Esophagus squamous epithelium (tissue), 5 donors: ENCODE results near the gene STARD5. TPM values are rescaled to one million over a fixed set of nuclear protein-coding genes. Genes with fewer than 3 reads are reported as not detected.

Source experiments
- DNase-seq: peaks from one replicate; lab custom pipeline; 2025; lab: John Stamatoyannopoulos, UW
- H3K27ac ChIP-seq, 4 donors: fragments of 200-600 bp; sonication (generic); one replicate each; pipeline ENCODE4 v1.5.1; 2016 to 2019; ENCODE audit warnings: mild to moderate bottlenecking in 1 of 4
- H3K27me3 ChIP-seq, 4 donors: fragments of 200-600 bp; sonication (generic); 1 replicate in 3 of 4; 2 replicates in 1 of 4; pipeline versions ENCODE4 v1.5.1 to v1.6.0; 2017 to 2021; ENCODE audit warnings: antibody characterized with exemption in 1 of 4
- H3K36me3 ChIP-seq, 3 donors: fragments of 200-600 bp; sonication (generic); one replicate each; pipeline ENCODE4 v1.5.1; 2016 to 2019
- H3K4me1 ChIP-seq, 3 donors: fragments of 200-600 bp; sonication (generic); one replicate each; pipeline ENCODE4 v1.5.1; 2017 to 2019
- H3K4me3 ChIP-seq, 4 donors: fragments of 200-600 bp; sonication (generic); 1 replicate in 3 of 4; 2 replicates in 1 of 4; pipeline ENCODE4 v1.5.1; 2016 to 2019; ENCODE audit warnings: mild to moderate bottlenecking in 2 of 4, moderate library complexity in 1 of 4
- H3K9me3 ChIP-seq, 3 donors: fragments of 200-600 bp; sonication (generic); one replicate each; pipeline ENCODE4 v1.5.1; 2016 to 2019
- POLR2A ChIP-seq, 4 donors: fragments of 450-650 bp; IDR thresholded peaks; one replicate each; pipeline ENCODE4 v1.6.1; 2017; ENCODE audit warnings: antibody characterized with exemption in 4 of 4, mild to moderate bottlenecking in 4 of 4, moderate library complexity in 3 of 4
- WGBS, 2 donors: methylation state at CpG; one replicate each; pipeline ENCODE4 v1.1.5; 2018; 5-methylcytosine and 5-hydroxymethylcytosine counted together
- intact Hi-C: fragments of 100-400 bp; cut with DNase I; formaldehyde crosslinking; loops from one replicate; pipeline ENCODE4 v1.15.0; 2022
- total RNA-seq, 4 donors: library from RNA; depleted of rRNA; stranded (reverse); fragments of >200 nt; gene quantifications; one replicate each; pipeline ENCODE4 v1.1.0, GENCODE V29; 2016
- TF ChIP-seq, protein P1 (sequence below), 6 experiments: fragments of 450-650 bp in 4 of 6; fragments of 200-600 bp in 2 of 6; sonication (generic) in 2 of 6; IDR thresholded peaks; one replicate each; pipeline ENCODE4 v1.5.1; 2016 to 2019; ENCODE audit warnings: antibody characterized with exemption in 6 of 6, mild to moderate bottlenecking in 4 of 6, moderate library complexity in 4 of 6
- donor health status: DM: yes; HTN: yes; CAD: no.

The STARD5 gene
- total RNA-seq, 4 donors from 2014 or later: 14.9 to 21.2 (median 17.5) TPM

DNA sequence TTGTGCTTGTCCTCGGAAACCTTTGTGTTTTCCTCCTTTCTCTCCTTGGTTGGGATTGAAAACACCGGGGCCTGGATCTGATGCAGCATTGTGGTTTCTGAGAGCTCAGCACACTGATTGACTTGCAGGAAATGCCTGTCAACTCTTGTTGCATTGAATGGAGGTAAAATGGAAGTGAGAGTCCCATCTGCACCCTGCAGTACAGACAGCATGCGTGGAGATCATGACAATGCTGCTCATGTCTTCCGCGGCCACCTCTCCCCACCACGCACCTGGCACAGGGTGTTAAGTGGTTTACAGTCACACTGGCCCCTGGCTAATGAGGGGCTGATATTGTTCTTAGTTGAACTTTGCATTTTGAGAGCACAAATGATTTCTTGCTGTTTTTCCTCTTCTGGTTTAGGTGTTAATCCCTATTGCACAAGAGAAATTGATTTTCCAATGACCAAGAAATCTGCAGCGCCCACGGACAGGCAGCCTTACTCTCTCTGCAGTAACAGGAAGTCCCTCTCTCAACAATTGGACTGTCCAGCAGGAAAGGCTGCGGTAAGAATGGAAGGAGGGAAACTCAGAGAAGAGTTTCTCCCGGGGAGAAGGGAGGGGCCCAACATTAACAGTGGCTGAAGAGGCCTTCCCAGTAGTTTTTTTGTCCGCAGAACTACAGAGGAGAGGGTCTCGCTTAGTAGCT is 58.5 kb downstream of the STARD5 start:
- no peak for DNase-seq
- TF ChIP-seq, protein P1, sequence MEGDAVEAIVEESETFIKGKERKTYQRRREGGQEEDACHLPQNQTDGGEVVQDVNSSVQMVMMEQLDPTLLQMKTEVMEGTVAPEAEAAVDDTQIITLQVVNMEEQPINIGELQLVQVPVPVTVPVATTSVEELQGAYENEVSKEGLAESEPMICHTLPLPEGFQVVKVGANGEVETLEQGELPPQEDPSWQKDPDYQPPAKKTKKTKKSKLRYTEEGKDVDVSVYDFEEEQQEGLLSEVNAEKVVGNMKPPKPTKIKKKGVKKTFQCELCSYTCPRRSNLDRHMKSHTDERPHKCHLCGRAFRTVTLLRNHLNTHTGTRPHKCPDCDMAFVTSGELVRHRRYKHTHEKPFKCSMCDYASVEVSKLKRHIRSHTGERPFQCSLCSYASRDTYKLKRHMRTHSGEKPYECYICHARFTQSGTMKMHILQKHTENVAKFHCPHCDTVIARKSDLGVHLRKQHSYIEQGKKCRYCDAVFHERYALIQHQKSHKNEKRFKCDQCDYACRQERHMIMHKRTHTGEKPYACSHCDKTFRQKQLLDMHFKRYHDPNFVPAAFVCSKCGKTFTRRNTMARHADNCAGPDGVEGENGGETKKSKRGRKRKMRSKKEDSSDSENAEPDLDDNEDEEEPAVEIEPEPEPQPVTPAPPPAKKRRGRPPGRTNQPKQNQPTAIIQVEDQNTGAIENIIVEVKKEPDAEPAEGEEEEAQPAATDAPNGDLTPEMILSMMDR (IDR thresholded peaks at IDR 0.05): no peak
- TF ChIP-seq POLR2A (IDR thresholded peaks at IDR 0.05): no peak
- WGBS, 2 donors: 42 to 44% methylated on average over 11 to 12 of the region's 12 CpGs
- H3K4me3 ChIP-seq: peak overlapping the region in 1 of 4 donors; percentile 45
- no peak overlapping the region for H3K27ac ChIP-seq
- H3K27me3 ChIP-seq: peaks cover 0 to 44% (median 0%) of the 10 kb centered on the region in 4 donors
- intact Hi-C loops: loop anchor here (5.0 to 10.0 kb wide), 2 partner anchors 108 to 291 kb away; no protein-coding TSS in a partner anchor
- H3K36me3 ChIP-seq: no peaks in the 10 kb centered on the region
- no peaks in the 10 kb centered on the region for H3K9me3 ChIP-seq
- H3K4me1 ChIP-seq: peaks cover 0 to 16% (median 12%) of the 10 kb centered on the region in 3 donors

DNA sequence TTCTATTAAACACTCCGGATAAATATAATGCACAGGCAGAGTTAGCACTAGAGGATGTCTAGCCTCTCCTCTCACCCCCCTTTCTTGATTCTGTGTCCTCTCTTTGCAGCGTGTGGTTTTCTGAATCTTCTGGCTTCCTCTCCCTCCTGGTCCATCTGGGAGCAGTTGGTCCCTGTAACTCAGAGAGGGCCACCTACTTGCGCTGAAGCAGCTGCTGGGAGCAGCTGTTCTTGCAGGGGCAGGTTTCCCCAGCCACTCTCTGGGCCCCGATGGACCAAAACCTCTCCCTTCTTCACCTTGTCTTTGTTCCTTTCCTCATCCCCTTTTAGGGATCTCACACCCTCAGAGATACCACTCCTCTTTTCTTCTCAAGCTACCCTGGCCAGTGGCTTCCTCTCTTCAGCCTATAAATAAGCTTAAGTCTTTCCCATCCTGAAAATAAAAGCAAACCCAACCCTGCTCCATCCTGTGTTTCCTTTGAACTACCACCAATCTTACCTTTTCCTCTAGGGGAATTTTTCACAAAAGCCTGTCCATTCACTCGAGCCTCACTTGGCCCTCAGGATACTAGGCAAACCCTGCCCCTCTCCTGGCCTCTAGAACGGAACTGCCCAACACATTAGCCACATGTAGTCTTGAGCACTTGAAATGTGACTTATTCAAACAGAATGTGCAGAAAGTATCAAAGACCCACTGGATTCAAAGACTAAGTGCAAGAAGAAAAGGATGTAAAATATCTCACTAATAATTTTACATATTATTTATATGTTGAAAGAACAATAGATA is 59.7 kb downstream of the STARD5 start:
- WGBS, 2 donors: 84 to 88% methylated on average over 6 of the region's 6 CpGs
- intact Hi-C loops: loop anchor here (5.0 to 10.0 kb wide), 2 partner anchors 157 to 289 kb away; no protein-coding TSS in a partner anchor

DNA sequence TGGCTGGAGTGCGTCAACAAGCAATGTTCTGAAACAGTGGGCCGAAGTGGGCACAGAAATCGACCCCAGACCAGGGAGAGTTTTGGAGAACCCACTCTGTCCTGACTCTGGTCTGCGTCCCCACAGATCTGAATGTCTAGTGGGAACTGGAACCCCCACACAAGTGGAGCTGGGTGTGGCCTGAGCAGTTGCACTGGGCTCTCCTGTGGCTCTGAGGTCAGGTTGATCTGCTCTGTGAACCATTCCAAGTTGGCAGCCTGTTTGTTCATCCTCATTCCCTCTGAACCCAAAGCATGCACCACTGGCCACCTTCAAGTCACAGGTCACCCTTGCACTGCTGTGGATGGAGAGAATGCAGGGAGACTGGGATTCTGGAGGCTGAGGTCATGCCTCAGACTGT is 60.5 kb downstream of the STARD5 start:
- no peak for DNase-seq
- WGBS, 2 donors: 80 to 96% methylated on average over 1 to 4 of the region's 4 CpGs

More for the DNA sequence above, 59.7 kb downstream of the STARD5 start:
- H3K9me3 ChIP-seq: no peaks in the 10 kb centered on the region
- H3K4me3 ChIP-seq: no peak overlapping the region
- peaks cover 0 to 16% (median 12%) of the 10 kb centered on the region in 3 donors for H3K4me1 ChIP-seq
- no peak for DNase-seq
- no peak overlapping the region for H3K27ac ChIP-seq
- H3K36me3 ChIP-seq: no peaks in the 10 kb centered on the region
- H3K27me3 ChIP-seq: peaks cover 0 to 33% (median 0%) of the 10 kb centered on the region in 4 donors
- TF ChIP-seq, protein P1 (IDR thresholded peaks at IDR 0.05): no peak
- no peak for TF ChIP-seq POLR2A (IDR thresholded peaks at IDR 0.05)

DNA sequence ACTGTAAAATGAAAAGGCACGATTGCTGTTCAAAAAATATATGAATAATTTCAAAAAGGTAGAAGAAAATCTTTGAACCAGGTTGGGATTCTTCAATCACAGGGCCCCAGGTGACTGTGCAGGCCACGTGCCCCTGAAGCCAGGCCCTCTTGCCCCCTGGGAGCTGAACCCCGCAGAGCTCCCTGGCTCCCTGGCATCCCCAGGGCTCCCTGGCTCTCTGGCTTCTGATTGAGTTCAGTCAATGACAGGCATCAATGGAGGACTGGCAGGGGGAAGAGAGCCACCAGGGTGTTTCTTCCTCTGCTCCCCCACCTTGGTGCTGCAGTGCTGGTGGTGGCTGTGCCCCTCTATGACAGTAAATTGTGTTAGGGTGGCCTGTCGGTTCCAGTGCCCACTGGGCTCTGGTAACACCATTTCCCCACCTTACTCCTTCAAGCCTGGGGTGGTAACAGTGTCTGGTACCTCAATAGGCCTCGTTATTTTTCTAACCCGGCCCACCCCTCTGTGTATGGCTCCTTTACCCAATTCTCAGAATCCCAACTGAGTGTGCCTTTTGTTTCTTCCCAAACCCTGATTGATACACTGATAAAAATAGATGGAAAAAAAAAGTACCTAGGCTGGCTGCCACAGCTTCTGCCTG is 62.6 kb downstream of the STARD5 start:
- TF ChIP-seq, protein P1 (IDR thresholded peaks at IDR 0.05): no peak
- TF ChIP-seq POLR2A (IDR thresholded peaks at IDR 0.05): no peak
- intact Hi-C loops: loop anchor here (5.0 to 10.0 kb wide), 2 partner anchors 154 to 286 kb away; no protein-coding TSS in a partner anchor
- 71 to 83% methylated on average over 6 of the region's 6 CpGs for WGBS, 2 donors
- peaks cover 0 to 23% (median 11%) of the 10 kb centered on the region in 3 donors for H3K4me1 ChIP-seq
- H3K27ac ChIP-seq: no peak overlapping the region
- no peaks in the 10 kb centered on the region for H3K36me3 ChIP-seq
- no peak for DNase-seq
- H3K27me3 ChIP-seq: peaks cover 0 to 11% (median 0%) of the 10 kb centered on the region in 4 donors
- no peak overlapping the region for H3K4me3 ChIP-seq
- H3K9me3 ChIP-seq: no peaks in the 10 kb centered on the region

More for the DNA sequence above, 60.5 kb downstream of the STARD5 start:
- intact Hi-C loops: loop anchor here (5.0 to 10.0 kb wide), 2 partner anchors 156 to 289 kb away; no protein-coding TSS in a partner anchor
- Histone ChIP-seq H3K9me3 (no peaks in the 10 kb centered on the region), H3K4me1 (peaks cover 0 to 16% (median 12%) of the 10 kb centered on the region in 3 donors), H3K36me3 (no peaks in the 10 kb centered on the region), H3K27ac (no peak overlapping the region), H3K27me3 (peaks cover 0 to 25% (median 0%) of the 10 kb centered on the region in 4 donors), H3K4me3 (no peak overlapping the region)
- TF ChIP-seq POLR2A (IDR thresholded peaks at IDR 0.05): no peak
- TF ChIP-seq, protein P1 (IDR thresholded peaks at IDR 0.05): no peak
